ENCODE results near the gene JCAD. TPM values are rescaled to one million over a fixed set of nuclear protein-coding genes. Genes with fewer than 3 reads are reported as not detected.

The JCAD gene
- total RNA-seq, 1 experiment from 2014 or later: 40.7 TPM

DNA sequence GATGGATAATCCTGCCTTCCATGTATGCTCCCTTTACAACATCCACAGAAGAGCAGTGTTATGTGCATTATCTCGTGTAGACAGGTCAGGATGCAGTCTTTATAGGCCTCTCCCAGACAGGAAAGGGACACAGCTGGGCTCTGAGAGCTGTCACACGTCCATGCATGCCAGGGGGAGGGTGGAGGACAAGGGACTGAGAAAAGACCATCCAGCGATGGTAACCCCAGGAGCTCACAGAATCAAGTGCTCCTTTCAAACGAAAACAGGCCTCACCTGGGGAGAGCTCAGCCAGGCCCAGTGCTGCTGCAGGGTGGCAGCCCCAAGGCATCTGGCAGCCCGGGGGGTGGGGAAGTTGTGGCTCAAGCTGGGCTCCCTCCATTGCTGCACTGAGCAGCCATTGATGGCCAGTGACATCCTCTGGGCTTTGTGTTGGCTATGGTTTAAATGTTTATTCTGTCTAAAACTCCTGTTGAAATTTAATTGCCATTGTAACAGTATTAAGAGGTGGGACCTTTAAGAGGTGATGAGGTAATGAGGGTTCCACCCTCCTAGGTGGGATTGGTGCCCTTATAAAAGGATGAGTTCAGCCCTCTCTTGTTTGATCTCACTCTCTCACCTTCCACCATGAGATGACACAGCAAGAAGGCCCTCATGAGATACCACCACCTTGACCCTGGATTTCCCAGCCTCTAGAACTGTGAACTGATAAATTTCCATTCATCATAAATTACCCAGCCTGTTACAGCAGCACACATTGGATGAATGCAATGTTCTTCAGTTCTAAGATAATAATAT, 15.7 kb downstream of the JCAD start:
- no peak for ATAC-seq
- Histone ChIP-seq H3K36me3 (ENCODE audit: control insufficient read depth, insufficient read depth, low read length) (no peaks in the 10 kb centered on the region; the same call in 1 of the 2 replicates), H3K4me3 (ENCODE audit: low read depth in 2 of 2, low read length in 2 of 2) (no peak overlapping the region), H3K27me3 (ENCODE audit: control insufficient read depth, insufficient read depth, low read length) (no peaks in the 10 kb centered on the region), H3K27ac (ENCODE audit: low read length) (no peak overlapping the region), H3K4me1 (ENCODE audit: control insufficient read depth, insufficient read depth, low read length) (no peaks in the 10 kb centered on the region), H3K9me3 (ENCODE audit: control insufficient read depth, insufficient read depth, low read depth, low read length) (no peaks in the 10 kb centered on the region)
- intact Hi-C loops (cut with micrococcal nuclease; ENCODE audit: unreplicated experiment): no loop called here
- no peak for TF ChIP-seq TCF7L2 (IDR thresholded peaks at IDR 0.05; ENCODE audit: low read depth, low read length)
- TF ChIP-seq, protein P1, sequence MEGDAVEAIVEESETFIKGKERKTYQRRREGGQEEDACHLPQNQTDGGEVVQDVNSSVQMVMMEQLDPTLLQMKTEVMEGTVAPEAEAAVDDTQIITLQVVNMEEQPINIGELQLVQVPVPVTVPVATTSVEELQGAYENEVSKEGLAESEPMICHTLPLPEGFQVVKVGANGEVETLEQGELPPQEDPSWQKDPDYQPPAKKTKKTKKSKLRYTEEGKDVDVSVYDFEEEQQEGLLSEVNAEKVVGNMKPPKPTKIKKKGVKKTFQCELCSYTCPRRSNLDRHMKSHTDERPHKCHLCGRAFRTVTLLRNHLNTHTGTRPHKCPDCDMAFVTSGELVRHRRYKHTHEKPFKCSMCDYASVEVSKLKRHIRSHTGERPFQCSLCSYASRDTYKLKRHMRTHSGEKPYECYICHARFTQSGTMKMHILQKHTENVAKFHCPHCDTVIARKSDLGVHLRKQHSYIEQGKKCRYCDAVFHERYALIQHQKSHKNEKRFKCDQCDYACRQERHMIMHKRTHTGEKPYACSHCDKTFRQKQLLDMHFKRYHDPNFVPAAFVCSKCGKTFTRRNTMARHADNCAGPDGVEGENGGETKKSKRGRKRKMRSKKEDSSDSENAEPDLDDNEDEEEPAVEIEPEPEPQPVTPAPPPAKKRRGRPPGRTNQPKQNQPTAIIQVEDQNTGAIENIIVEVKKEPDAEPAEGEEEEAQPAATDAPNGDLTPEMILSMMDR (IDR thresholded peaks at IDR 0.05): no peak
- no peak for TF ChIP-seq POLR2AphosphoS5 (IDR thresholded peaks at IDR 0.05; ENCODE audit: low read depth, low read length)
- no peak for TF ChIP-seq SIN3A (IDR thresholded peaks at IDR 0.05; ENCODE audit: borderline replicate concordance, insufficient read depth, low read depth, low read length)
- TF ChIP-seq, protein P2, sequence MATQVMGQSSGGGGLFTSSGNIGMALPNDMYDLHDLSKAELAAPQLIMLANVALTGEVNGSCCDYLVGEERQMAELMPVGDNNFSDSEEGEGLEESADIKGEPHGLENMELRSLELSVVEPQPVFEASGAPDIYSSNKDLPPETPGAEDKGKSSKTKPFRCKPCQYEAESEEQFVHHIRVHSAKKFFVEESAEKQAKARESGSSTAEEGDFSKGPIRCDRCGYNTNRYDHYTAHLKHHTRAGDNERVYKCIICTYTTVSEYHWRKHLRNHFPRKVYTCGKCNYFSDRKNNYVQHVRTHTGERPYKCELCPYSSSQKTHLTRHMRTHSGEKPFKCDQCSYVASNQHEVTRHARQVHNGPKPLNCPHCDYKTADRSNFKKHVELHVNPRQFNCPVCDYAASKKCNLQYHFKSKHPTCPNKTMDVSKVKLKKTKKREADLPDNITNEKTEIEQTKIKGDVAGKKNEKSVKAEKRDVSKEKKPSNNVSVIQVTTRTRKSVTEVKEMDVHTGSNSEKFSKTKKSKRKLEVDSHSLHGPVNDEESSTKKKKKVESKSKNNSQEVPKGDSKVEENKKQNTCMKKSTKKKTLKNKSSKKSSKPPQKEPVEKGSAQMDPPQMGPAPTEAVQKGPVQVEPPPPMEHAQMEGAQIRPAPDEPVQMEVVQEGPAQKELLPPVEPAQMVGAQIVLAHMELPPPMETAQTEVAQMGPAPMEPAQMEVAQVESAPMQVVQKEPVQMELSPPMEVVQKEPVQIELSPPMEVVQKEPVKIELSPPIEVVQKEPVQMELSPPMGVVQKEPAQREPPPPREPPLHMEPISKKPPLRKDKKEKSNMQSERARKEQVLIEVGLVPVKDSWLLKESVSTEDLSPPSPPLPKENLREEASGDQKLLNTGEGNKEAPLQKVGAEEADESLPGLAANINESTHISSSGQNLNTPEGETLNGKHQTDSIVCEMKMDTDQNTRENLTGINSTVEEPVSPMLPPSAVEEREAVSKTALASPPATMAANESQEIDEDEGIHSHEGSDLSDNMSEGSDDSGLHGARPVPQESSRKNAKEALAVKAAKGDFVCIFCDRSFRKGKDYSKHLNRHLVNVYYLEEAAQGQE (IDR thresholded peaks at IDR 0.05; ENCODE audit: insufficient read depth in 1 of 2, low read depth in 2 of 2, low read length in 1 of 2): no peak
- CTCF ChIA-PET: no interaction called here
- in situ Hi-C loops (cut with HindIII; ENCODE audit: low pct_unique_long_range_greater_than_20kb, low sequenced_read_pairs): no loop called here
- no peak for DNase-seq (ENCODE audit: low read depth, low spot score)
- POLR2A ChIA-PET: no interaction called here
- BruUV-seq (replicated peaks): no TSS peak

- Histone ChIP-seq H3K4me3 (ENCODE audit: low read depth in 2 of 2, low read length in 2 of 2) (no peak overlapping the region), H3K27ac (ENCODE audit: low read length) (no peak overlapping the region), H3K9me3 (ENCODE audit: control insufficient read depth, insufficient read depth, low read depth, low read length) (no peaks in the 10 kb centered on the region), H3K27me3 (ENCODE audit: control insufficient read depth, insufficient read depth, low read length) (no peaks in the 10 kb centered on the region), H3K4me1 (ENCODE audit: control insufficient read depth, insufficient read depth, low read length) (no peaks in the 10 kb centered on the region), H3K36me3 (ENCODE audit: control insufficient read depth, insufficient read depth, low read length) (no peaks in the 10 kb centered on the region; the same call in 1 of the 2 replicates)
- ATAC-seq (no peak), DNase-seq (ENCODE audit: low read depth, low spot score) (no peak)
- intact Hi-C loops (cut with micrococcal nuclease; ENCODE audit: unreplicated experiment): no loop called here
- TF ChIP-seq, protein P1 (IDR thresholded peaks at IDR 0.05): no peak
- TF ChIP-seq SIN3A (IDR thresholded peaks at IDR 0.05; ENCODE audit: borderline replicate concordance, insufficient read depth, low read depth, low read length): no peak
- TF ChIP-seq POLR2AphosphoS5 (IDR thresholded peaks at IDR 0.05; ENCODE audit: low read depth, low read length): no peak
- TF ChIP-seq, protein P2 (IDR thresholded peaks at IDR 0.05; ENCODE audit: insufficient read depth in 1 of 2, low read depth in 2 of 2, low read length in 1 of 2): no peak
- TF ChIP-seq TCF7L2 (IDR thresholded peaks at IDR 0.05; ENCODE audit: low read depth, low read length): no peak
- in situ Hi-C loops (cut with HindIII; ENCODE audit: low pct_unique_long_range_greater_than_20kb, low sequenced_read_pairs): no loop called here
- POLR2A ChIA-PET: interaction anchor here (0.7 kb wide), 1 partner anchor 14 kb away, joined by 3 read pairs; no protein-coding TSS in a partner anchor
- BruUV-seq (replicated peaks): no TSS peak
- CTCF ChIA-PET: no interaction called here
These were observed 16.6 kb downstream of the JCAD start for GRCh38 chr10:30042820-30043219.

Data from Panc1 (cell line).